T1000 (cell line): ENCODE data around the gene CBLN4.

ENCODE experiments used
- DNase-seq: peaks from one replicate; lab custom pipeline; 2025; ENCODE audit warnings: mixed read lengths; lab: John Stamatoyannopoulos, UW

CBLN4 gene

GRCh38 chr20:56005389-56005715 is at the start of gene CBLN4:
Gene CBLN4 (minus strand): TSS chr20:56005519. CDS start chr20:56004171, 1,348 bp downstream.
- no peak for DNase-seq

- no peak for DNase-seq
Measured at GRCh38 chr20:56043227-56043626, 37.9 kb upstream of the CBLN4 start.

- no peak for DNase-seq
Measured at GRCh38 chr20:56032251-56032650, 26.9 kb upstream of the CBLN4 start.

- DNase-seq: no peak
Measured at GRCh38 chr20:56018716-56019115, 13.4 kb upstream of the CBLN4 start.

- DNase-seq: no peak
Measured at GRCh38 chr20:56018194-56018593, 12.9 kb upstream of the CBLN4 start.

GRCh38 chr20:56017560-56017959 is 12.2 kb upstream of the CBLN4 start:
- no peak for DNase-seq

- DNase-seq: no peak
Measured at GRCh38 chr20:56014998-56015397, 9.7 kb upstream of the CBLN4 start.

GRCh38 chr20:56014151-56014550 is 8.8 kb upstream of the CBLN4 start:
- DNase-seq: no peak

DNA sequence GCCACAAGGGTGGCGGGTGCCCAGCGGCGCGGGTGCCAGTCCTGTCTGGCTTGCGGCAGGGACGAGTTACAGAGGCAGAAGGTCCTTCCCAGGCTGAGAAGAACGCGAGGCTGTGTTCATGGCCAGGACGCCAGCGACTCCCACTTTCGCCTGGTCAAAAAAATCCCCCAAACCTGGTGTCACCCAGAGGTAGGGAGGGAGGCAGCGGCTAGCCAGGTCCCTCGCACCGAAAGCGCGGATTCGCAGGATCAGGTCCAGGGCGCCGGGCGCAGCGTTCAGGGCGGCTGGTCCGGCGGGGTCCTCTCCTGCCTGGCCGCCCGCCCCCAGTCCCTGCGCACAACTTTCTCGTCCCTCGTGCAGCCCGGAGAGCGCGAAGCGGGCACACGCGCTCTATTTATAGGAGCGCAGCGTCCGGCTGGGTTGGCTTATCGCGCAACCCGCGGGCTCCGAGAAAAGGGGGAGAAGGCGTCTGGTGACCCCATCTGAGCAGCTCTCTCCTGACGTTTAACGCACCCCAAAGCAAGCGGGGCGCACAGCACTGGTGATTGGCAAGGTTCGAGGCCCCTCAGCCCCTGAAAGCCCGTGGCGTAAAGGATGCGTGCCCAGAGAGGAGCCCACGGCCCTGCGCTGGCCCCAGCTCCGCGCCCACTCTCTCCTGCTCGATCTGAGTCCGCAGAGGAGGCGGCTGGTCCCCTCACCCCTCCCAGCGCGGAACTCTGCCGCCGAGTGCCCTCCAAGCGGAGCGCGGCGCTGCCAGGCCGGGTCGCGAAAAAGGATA is 519 bp downstream of the CBLN4 start:
- no peak for DNase-seq

DNA sequence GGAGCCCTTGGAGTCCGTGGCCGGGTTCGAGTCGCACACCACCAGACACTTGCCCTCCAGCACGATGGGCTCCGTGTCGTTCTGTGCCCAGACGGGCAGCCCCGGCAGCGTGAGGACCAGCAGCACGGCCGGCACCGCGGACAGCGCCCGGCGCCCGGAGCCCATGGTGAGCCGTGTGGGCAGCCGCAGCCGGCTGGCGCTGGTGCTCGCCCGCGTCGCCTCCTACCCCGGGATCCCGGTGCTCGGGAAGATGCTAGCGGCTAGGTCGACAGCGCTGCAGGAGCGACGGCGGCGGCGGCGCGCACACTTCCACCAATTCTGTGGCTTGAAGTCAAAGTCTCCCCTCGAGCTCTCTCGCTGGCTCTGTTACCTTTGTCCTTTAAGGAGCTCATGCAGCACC is 1.3 kb downstream of the CBLN4 start:
- no peak for DNase-seq

GRCh38 chr20:56002908-56003800 is 2.2 kb downstream of the CBLN4 start:
- no peak for DNase-seq

DNA sequence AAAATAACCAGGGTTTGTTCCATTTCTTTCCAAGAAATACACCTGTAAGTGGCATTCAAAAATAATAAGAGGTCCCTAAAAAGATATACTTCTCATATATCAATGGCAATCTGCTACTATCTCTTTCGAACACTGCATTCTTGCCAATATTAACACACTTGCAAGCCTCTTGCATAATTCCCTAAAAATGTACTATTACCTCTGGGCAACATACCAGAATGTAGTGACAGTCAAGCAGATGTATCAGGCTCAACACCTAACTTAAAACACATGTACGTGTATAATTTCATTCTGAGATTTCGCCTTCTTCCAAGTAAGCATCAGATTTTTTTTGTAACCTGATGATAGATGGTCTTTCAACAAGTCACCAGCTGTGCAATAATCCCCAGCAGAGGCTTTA is 3.4 kb downstream of the CBLN4 start:
- no peak for DNase-seq

DNA sequence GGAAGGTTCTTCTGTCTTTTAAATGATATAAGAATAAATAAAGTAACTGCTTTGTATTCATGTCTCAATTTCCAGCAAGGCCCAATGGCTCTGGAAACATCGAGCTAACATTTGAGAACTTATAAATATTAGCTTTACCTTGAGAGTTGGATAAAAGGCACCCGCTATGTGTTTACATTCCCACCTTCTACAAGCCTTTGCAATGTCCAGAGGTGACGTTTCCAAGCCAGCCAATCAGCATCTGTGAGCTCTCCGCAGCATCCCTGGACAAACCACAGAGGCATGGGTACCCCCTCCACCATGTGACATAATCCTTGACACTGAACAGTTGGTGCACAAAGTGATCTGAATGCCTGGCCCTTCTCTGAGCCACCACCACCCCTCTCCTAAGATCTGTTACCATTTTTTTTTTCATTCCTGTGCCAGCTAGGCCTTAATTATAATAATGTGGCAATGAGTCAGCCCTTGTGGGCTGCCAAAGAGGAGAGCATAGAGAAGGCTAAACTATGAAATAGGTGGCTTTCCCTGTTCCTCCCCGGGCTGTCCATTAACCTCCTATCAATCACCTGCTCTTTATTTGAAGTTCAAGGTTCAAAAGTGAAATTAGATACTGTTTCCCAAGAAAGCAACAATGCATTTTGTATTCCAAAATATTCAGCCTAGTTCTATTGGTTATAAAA is 4.1 kb downstream of the CBLN4 start:
- no peak for DNase-seq

- no peak for DNase-seq
Measured at GRCh38 chr20:55978550-55978949, 26.8 kb downstream of the CBLN4 start.

GRCh38 chr20:55977690-55978459 is 27.4 kb downstream of the CBLN4 start:
- DNase-seq: no peak

- no peak for DNase-seq
Measured at GRCh38 chr20:55974491-55975202, 30.7 kb downstream of the CBLN4 start.

GRCh38 chr20:55964790-55965189 is 40.5 kb downstream of the CBLN4 start:
- DNase-seq: no peak

- no peak for DNase-seq
Measured at GRCh38 chr20:55961376-55962330, 43.7 kb downstream of the CBLN4 start.

GRCh38 chr20:55953201-55953600 is 52.1 kb downstream of the CBLN4 start:
- no peak for DNase-seq

- no peak for DNase-seq
Measured at GRCh38 chr20:55947701-55948100, 57.6 kb downstream of the CBLN4 start.
